A172 (cell line): ENCODE measurements around the gene SYCE3. TPM values are rescaled to one million over a fixed set of nuclear protein-coding genes. Genes with fewer than 3 reads are reported as not detected.
"Not testable (repeated sequence)": the region's sequence is repeated elsewhere in the genome, so short reads cannot be mapped to it uniquely, and the experiment has no call there.

Experiments used
- DNase-seq: peaks from one replicate; pipeline ENCODE4 v3.0.0-alpha.2; 2015; ENCODE audit warnings: low spot score
- total RNA-seq: library from RNA; depleted of rRNA; stranded (reverse); fragments of >200 nt; shearing (Covaris generic); gene quantifications from 2 replicates; pipeline ENCODE4 v1.2.3, GENCODE V29; 2014; rRNA removed

The SYCE3 gene, protein sequence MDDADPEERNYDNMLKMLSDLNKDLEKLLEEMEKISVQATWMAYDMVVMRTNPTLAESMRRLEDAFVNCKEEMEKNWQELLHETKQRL
- 2.5 TPM in 1 of 2 replicates, not detected in the other for total RNA-seq

DNA sequence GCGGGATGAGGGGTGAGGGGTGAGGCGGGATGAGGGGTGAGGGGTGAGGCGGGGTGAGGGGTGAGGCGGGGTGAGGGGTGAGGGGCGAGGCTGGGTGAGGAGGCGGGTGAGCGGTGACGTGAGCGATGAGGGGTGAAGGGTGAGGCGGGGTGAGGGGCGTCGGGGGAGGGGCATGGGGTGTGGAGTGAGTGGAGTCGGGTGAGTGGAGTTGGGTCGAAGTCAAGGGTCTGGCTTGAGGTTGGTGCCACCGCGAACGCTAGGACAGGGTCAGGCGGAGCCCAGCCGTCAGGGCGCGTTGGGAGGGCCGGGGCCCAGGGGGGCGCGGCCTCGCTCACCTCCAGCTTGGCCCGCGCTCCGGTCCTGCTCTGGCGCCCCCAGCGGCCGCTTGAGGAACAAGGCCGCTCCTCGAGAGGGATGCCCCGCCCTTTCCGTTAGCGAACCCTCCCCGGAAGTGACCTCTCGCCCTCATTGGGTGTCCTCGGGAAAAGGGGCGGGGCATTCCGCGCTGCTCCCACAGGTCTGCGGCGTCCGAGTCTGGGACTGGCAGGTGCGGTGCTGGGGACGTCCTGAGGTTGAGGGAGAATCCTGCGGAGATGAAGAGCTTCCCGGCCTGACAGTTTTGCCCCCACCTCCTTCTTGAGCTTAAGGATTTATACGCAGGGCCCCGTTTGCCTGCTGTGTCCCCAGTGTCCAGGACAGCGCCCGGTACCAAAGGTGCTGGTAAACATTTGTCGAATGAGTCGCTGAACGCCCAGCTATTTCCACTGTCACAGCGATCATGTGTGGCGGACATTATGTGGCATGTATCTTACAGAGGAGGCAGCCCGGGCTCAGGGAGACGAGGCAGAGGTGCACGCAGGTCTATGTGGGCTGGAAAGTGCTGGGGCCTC, at the start of gene SYCE3:
SYCE3 (minus strand) TSS at position 397 of the 890 bp plus-strand sequence. CDS start 6,514 bp downstream, outside the sequence.
- DNase-seq: peak; percentile 78

DNA sequence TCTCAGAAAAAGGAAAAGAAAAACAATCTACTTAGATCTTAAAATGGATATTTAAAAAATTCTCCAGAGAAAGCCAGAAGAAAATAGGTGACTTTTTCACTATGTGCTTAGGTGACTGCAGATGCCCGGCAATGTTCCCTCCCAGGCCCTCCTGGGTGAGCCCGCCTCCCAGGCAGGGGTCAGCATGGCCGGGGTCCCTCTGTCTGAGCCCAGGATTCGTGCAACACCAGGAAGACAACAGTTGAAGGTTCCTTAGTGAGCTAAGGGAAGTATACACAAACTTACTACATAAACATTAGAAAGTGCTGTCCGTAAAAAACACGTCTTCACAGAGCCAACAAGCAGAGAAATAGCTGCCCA, 49.4 kb upstream of the SYCE3 start:
- no peak for DNase-seq

DNA sequence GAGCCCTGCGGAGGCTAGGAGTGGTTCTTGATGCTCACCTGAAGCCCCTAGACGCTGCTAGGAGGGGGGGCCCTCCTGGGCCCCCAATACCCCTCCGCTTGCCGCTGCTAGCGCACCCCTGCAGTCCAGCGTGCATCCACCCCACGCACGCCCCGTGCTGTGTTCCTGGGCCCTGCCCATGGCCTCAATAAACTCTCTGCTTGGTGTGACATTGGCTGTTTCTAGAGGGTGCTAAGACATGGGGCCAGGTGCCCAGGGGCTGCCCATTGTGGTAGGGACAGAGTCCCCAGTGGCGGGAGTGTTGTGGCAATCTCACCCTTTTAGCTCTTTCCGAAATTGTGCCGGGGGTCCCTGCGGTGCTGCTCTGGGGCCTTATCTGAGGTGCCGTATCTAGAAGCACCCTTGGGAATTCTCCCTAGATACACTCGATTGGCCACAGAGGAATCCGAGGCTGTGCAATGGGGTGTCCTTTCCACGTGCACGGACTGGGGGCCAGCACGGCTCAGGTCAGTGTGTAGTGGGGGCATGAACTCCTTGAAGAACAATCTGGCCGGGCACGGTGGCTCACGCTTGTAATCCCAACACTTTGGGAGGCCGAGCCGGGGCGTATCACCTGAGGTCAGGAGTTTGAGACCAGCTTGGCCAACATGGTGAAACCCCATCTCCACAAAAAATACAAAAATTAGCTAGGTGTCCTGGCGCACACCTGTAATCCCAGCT, 48.8 kb upstream of the SYCE3 start:
- DNase-seq: no peak

DNA sequence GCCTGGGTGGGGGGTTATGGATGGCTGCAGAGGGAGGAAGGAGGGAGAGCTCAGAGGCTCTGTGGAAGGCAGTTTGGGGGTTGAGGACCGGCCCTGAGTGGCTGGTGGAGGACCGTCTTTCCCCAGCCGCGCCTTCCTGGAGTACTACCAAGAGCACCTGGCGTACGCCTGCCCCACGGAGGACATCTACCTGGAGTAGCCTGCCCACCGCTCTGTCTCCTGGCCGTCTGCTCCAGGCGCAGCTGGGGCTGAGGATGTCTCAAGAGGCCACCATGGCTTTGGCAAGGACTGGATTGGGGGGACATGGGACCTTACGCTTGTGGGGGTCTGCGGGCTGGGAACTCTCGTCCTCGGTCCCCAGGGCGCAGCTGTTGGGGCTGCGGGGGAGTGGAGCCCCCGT, 47.9 kb upstream of the SYCE3 start:
- no peak for DNase-seq

DNA sequence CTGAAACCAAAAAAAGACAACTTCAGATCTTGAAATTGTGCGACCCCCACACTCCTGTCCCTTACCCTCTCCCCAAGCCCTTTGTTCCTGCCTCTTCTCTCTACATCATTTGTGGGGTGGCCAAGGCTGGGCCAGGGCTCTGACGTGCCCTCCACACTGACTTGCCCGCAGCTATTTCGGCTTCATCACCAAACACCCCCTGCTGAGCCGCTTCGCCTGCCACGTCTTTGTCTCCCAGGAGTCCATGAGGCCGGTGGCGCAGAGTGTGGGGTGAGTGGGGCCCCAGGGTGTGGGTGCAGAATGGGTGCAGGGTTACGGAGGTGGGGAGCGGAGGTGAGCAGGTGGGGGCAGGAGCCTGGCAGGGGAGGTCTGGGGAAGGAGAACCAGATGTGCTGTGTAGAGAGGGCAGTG, 47.3 kb upstream of the SYCE3 start:
- no peak for DNase-seq

DNA sequence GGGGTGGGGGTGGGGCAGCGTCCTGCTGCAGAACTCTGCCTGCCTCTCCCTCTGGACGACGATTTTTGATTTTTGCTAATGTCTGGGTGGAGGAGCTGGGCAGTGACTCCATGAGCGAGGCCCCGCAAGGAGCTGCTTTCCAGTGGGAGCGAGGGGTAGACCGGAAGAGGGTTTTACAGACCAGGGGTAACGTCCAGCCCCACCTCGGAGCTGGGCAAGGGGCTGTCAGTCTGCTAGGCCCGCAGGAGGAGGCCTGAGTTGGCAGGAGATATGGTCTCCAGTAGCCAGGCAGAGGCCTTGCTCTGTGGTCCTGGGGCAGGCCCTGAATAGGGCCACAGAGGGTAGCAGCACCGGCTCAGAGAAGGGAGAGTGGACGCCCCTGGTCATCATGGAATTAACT, 46.9 kb upstream of the SYCE3 start:
- DNase-seq: no peak

DNA sequence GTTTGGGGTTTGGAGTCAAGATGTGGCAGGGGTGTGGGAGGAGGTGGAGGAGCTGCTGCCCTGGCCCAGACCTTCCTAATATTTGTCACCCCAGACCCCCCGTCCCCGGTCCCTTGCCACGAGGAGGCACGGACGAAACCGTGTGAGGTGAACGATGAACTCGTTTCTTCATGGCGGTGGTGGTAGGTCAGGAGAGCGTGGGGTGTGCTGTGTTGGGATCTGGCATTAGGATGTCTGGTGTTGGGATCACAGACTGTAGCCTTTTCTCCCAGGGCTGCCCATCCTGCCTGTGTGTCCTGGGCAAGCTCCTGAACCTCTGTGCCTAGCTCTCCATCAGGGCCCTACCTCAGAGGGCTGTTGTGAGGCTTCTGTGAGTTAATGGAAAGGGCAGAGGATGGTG, 46.3 kb upstream of the SYCE3 start:
- DNase-seq: no peak

DNA sequence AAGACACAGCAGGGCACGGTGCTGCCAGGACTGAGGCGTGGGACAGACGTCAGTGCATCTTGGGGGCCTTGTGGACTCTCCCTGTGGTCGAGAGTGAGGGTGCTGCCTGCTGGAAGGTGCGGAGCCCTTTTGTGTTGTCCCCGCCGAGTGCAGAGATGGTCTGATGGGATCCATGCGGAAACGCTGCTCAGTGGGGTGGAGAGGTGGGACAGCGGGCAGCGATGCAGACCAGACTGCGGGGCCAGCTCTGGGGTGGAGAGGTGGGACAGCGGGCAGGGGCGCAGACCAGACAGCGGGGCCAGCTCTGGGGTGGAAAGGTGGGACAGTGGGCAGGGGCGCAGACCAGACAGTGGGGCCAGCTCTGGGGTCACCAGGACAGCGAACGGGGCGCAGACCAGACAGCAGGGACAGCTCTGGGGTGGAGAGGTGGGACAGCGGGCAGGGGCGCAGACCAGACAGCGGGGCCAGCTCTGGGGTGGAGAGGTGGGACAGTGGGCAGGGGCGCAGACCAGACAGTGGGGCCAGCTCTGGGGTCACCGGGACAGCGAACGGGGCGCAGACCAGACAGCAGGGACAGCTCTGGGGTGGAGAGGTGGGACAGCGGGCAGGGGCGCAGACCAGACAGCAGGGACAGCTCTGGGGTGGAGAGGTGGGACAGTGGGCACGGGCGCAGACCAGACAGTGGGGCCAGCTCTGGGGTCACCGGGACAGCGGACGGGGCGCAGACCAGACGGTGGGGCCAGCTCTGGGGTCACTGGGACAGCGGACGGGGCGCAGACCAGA, 45.5 kb upstream of the SYCE3 start:
- not testable (repeated sequence) for DNase-seq

DNA sequence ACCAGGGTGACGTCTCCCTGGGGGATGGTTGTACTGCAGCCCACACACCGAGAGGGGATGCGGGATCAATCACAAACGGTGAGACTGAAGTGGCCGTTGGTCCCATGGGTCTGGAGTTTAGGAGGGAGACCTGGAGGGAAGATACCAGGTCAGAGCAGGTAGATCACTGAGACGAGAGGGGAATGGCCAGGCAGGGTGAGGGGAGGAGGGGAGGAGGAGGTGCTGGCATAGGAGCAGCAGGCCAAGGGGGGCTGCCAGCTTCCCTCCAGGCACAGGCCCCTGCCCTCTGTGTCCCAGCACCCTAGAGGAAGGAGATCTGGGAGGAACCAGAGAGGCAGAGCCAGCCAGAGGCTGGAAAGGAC, 44.9 kb upstream of the SYCE3 start:
- DNase-seq: no peak

DNA sequence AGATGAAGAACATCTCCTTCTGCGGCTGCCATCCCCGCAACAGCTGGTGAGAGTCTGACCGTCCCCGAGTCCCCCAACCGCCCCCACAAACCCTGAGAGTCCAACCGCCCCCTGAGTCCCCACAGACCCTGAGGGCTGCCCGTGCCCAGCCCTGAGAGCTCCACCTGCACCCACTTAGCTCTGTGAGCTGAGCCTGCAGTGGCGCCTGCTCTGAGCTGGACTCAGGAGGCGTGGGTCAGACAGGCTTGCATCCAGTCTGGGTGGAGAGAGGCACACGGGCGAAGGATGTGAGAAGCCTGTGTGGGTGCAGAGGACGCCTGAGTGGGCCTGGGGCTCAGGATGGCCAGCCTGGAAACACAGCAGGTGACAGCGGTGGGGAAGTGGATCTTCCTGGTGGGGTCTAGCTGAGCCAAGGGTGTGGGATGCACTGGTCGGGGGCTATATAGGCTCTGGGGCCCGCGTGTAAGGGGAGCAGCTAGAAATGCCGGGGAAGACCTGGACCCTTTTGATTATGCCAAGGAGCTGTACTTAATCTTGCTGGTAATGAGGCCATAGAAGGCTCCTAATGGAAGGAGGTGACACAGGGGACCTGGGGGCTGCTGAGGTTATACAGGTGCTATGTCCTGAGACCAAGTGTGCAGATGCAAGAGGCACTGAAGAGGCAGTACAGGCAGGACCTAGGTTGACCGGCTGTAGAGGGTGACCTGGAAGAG, 44.4 kb upstream of the SYCE3 start:
- no peak for DNase-seq

DNA sequence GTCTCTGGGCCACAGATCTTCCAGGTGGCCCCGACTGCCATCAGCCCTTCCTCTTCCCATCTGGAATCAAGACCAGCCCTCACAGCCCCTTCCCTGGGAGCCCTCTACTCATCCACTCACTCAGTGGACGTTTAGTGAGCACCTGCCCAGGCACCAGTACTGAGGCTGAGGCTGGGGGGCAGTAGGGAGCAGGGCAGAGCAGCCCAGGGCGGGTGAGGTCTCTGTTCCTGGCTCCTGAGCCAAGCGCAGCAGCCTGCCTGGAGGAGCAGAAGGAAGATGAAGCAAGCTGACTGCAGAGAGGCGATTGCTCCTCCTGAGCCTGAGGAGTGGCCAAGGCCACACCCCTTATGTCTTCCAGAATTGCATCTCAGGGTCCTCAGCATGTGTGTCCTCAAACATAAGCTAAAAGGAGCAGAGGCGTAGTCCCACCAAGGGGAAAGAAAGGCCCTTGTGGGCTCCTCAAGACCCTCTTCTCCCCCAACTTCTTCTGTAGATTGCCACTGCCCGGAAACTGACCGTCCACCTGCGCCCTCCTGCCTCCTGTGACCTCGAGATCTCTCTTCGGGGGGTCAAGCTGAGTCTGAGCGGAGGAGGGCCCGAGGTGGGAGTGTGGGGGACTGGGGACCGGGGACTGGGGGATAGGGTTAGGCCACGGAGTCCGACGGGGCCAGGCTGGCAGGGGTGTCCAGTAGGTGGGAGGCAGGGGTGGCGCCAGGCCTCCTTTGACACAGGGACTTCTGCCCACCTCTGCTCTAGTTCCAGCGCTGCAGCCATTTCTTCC, 43.6 kb upstream of the SYCE3 start:
- DNase-seq: no peak

DNA sequence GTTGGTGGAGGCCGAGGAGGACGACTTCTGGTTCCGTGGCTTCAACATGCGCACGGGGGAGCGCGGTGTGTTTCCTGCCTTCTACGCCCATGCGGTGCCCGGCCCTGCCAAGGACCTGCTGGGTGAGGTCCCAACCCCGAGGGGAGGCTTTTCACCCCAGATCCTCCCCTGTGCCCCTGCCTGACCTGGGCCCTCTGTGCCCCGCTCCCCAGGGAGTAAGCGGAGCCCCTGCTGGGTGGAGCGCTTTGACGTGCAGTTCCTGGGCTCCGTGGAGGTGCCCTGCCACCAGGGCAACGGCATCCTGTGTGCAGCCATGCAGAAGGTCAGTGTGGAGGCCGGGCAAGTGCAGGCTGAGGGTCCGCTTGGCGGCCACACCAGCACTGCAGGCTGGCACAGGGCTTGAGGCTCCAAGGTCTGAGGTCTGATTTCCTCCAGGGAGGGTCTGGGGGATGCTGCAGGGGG, 42.9 kb upstream of the SYCE3 start:
- DNase-seq: no peak

DNA sequence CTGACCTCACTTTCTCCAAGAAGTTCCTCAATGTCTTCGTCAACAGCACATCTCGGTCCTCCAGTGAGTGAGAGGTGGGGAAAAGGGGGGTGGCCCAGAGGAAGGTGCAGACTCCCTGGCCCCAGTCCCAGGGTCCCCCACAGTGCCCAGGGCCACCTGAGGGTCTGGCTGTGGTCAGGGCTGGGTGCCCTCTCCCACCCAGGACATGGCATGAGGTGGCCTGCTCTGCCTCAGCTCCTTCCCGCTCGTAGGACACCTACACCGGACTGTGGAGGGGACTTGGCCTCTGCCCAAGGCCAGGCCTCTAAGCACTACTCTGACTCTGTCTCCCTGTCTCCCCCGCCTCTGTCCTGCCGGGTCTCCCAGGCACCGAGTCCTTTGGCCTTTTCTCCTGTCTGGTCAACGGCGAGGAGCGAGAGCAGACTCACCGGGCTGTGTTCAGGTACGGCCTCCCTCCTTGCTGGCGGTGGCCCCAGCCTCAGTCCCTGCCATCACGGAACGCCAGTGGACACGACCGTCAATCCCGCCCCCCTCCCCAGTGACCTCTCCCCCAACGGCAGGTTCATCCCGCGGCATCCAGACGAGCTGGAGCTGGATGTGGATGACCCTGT, 42.4 kb upstream of the SYCE3 start:
- no peak for DNase-seq

DNA sequence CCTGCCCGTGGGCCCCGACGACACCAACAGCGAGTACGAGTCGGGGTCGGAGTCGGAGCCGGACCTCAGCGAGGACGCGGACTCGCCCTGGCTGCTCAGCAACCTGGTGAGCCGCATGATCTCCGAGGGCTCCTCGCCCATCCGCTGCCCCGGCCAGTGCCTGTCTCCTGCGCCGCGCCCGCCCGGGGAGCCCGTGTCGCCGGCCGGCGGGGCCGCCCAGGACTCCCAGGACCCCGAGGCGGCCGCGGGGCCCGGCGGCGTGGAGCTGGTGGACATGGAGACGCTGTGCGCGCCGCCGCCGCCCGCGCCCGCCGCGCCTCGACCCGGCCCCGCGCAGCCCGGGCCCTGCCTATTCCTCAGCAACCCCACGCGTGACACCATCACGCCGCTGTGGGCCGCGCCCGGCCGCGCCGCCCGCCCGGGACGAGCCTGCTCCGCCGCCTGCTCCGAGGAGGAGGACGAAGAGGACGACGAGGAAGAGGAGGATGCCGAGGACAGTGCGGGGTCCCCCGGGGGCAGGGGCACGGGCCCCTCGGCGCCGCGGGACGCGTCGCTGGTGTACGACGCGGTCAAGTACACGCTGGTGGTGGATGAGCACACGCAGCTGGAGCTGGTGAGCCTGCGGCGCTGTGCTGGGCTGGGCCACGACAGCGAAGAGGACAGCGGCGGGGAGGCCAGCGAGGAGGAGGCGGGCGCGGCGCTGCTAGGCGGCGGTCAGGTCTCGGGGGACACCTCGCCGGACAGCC, 41.7 kb upstream of the SYCE3 start:
- no peak for DNase-seq

DNA sequence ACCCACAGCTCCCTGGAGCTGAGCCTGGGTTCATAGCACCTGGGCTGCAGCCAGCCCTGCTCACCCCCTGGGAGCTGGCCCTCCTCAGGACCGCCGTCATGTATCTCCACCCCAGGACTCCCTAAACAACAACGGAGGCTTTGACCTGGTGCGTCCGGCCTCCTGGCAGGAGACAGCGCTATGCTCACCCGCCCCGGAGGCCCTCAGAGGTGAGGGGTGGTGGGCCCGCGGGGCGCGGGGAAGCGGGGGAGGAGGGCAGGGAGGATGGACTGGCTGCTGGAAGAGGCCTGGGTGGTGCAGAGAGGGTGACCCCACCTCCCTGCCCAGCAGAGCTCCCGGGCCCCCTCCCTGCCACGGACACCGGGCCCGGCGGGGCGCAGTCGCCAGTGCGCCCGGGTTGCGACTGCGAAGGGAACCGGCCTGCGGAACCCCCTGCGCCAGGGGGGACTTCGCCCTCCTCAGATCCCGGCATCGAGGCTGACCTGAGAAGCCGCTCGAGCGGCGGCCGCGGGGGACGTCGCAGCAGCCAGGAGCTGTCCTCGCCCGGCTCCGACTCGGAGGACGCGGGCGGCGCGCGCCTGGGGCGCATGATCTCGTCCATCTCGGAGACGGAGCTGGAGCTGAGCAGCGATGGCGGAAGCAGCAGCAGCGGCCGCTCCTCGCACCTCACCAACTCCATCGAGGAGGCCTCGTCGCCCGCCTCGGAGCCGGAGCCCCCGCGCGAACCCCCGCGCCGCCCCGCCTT, 41.0 kb upstream of the SYCE3 start:
- DNase-seq: no peak

DNA sequence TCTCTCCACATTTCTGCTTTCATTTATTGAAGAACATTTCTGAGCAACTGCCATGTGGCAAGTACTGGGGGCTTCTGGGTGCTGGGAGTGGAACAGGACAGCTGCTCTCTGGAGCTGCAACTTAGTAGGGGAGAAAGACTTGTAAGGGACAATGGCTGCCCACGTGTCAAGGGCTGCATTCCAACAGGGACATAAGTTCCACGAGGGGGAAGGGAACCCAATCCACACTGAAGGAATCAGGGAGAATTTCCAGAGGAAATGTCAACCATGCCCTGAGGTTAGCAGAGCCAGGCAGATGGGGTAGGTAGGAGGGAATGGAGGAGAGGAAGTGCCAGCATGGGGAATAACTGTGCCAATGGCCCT, 39.6 kb upstream of the SYCE3 start:
- DNase-seq: no peak

DNA sequence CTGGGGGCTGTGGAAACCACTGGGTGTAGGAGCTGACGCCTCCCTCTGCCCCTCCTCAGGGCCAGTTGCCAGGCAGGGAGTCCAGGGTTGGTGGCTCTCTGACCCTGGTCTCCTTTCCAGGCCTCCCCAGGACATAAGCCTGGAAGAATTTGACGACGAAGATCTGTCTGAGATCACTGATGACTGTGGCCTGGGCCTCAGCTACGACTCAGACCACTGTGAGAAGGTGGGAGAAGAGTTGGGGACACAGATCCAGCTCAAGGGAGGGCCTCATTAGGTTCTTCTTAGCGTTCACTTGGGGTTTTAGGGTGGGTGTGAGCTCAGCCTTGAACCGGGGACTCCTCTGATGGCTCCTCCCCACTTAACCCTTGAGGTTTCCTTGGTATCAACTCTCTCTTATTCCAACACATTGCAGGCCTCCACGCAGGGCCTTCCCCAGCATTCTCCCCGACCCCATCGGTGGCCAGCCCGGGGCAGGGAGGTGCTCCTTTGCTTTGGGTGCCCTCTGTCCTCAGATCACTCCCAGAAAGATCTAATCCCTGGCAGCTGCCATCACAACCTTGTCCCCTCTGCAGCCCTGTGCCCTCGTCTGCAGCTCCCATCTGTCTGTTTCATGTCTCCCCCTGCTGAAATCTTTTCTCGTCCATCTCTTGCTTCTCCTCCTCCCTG, 39.1 kb upstream of the SYCE3 start:
- DNase-seq: no peak

DNA sequence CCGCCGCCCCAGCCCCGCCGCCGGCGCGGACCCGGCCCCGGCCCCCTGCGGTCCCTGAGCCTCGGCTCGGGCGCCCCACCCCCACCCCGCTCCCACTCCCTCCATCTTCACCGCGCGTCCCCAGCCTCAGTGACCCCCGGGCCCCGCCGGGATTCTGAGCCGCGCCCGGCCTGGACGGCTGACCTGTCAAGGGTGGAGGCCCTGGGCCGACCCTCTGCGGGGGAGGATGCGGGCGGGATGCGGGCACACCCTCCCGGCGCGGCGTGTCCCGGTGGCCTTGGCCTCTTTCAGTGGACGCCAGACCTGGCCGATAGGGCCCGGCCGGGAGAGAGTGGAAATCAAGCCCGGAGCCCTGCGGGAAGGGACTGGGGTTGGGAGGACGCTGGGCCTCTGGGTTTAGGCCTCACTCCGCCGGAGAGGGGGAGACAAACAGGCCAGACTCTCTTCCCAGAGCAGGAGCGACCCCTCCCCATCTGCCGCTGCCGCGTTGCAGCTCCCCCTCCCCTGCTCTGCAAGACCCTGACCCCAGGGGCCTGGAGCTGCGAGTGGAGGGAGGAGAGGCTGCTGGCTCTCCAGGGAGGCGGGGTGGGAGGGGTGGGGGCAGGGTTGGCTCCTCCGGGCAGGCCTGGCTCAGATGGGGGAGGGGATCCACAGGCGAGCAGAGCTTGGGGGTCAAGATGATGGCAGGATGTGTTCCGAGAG, 38.4 kb upstream of the SYCE3 start:
- no peak for DNase-seq
